IMR-90 (cell line): ENCODE measurements around the gene RPS6KA4. TPM values are rescaled to one million over a fixed set of nuclear protein-coding genes. Genes with fewer than 3 reads are reported as not detected.

Experiments
- ATAC-seq: fragments of 200-7000 bp; cut with Tn5 transposase; 2 replicates; pipeline ENCODE4 v1.9.1; 2020; ENCODE audit warnings: low read depth, mild to moderate bottlenecking, moderate library complexity
- BruUV-seq: library from RNA; stranded (reverse); fragments of 400-500 nt; replicated peaks from 2 replicates; lab custom pipeline; 2021; lab: Mats Ljungman, UMichigan
- CTCF ChIA-PET: fragments of 300-600 bp; formaldehyde crosslinking; extraction: SDS; loops from one replicate; lab custom pipeline; 2021; ENCODE audit warnings: antibody characterized with exemption; lab: Yijun Ruan, JAX
- POLR2A ChIA-PET: fragments of 300-600 bp; sonication (Branson Sonifier 250); formaldehyde crosslinking; loops from one replicate; lab custom pipeline; 2022; ENCODE audit warnings: antibody characterized with exemption; ENCODE audit not compliant: unreplicated experiment; lab: Charles Lee
- DNase-seq: peaks from one replicate; pipeline ENCODE4 v3.0.0; 2013
- H2AFZ ChIP-seq: replicated peaks from 2 replicates; pipeline ENCODE3; 2013; ENCODE audit warnings: low read length, mild to moderate bottlenecking; ENCODE audit not compliant: poor library complexity
- H2AK5ac ChIP-seq: 2 replicates; pipeline ENCODE4 v1.6.1; 2013; ENCODE audit warnings: low read depth, low read length, inconsistent platforms
- H2AK9ac ChIP-seq: replicated peaks from 2 replicates; pipeline ENCODE3; 2013; ENCODE audit warnings: mild to moderate bottlenecking, low read depth, low read length, moderate library complexity; ENCODE audit not compliant: poor library complexity
- H2BK120ac ChIP-seq: 2 replicates; pipeline ENCODE4 v1.6.1; 2013; ENCODE audit warnings: low read depth, low read length, inconsistent platforms
- H2BK15ac ChIP-seq: 3 replicates; pipeline ENCODE4 v1.6.1; 2013; ENCODE audit warnings: low read depth, low read length, inconsistent platforms
- H2BK20ac ChIP-seq: 2 replicates; pipeline ENCODE4 v1.6.1; 2013; ENCODE audit warnings: low read depth, mild to moderate bottlenecking, inconsistent platforms, low read length, moderate library complexity
- H2BK5ac ChIP-seq: 2 replicates; pipeline ENCODE4 v1.6.1; 2013; ENCODE audit warnings: mild to moderate bottlenecking, low read depth, low read length, inconsistent platforms; ENCODE audit not compliant: poor library complexity, severe bottlenecking
- H3K14ac ChIP-seq: replicated peaks from 2 replicates; pipeline ENCODE4 v1.6.1; 2013; ENCODE audit warnings: low read depth, low read length, inconsistent platforms
- H3K18ac ChIP-seq: 2 replicates; pipeline ENCODE4 v1.6.1; 2013; ENCODE audit warnings: low read depth, low read length, control low read depth
- H3K23ac ChIP-seq: 2 replicates; pipeline ENCODE4 v1.6.1; 2013; ENCODE audit warnings: low read depth, low read length, inconsistent platforms
- H3K27ac ChIP-seq: 2 replicates; pipeline ENCODE4 v1.5.1; 2013; ENCODE audit warnings: mild to moderate bottlenecking, control low read depth, low read length; ENCODE audit not compliant: insufficient read depth
- H3K27me3 ChIP-seq: 2 replicates; pipeline ENCODE4 v1.6.1; 2013; ENCODE audit warnings: low read length; ENCODE audit not compliant: control insufficient read depth, insufficient read depth
- H3K36me3 ChIP-seq: 2 replicates; pipeline ENCODE4 v1.6.1; 2013; ENCODE audit warnings: low read length, mixed read lengths; ENCODE audit not compliant: control insufficient read depth, insufficient read depth
- H3K4ac ChIP-seq: 2 replicates; pipeline ENCODE4 v1.6.1; 2013; ENCODE audit warnings: low read depth, low read length, inconsistent platforms
- H3K4me1 ChIP-seq: 2 replicates; pipeline ENCODE4 v1.6.1; 2013; ENCODE audit warnings: low read length, mixed read lengths; ENCODE audit not compliant: control insufficient read depth, insufficient read depth
- H3K4me2 ChIP-seq: 2 replicates; pipeline ENCODE4 v1.6.1; 2013; ENCODE audit warnings: low read depth, mild to moderate bottlenecking, control low read depth, low read length, moderate library complexity
- H3K4me3 ChIP-seq: 2 replicates; pipeline ENCODE4 v1.5.1; 2013; ENCODE audit warnings: low read depth, mild to moderate bottlenecking, control low read depth, low read length, moderate library complexity; ENCODE audit not compliant: insufficient read depth
- H3K56ac ChIP-seq: 2 replicates; pipeline ENCODE4 v1.6.1; 2013; ENCODE audit warnings: low read length, inconsistent platforms; ENCODE audit not compliant: insufficient read depth; ENCODE audit errors: extremely low read depth
- H3K79me1 ChIP-seq, 2 experiments: 2 replicates each; pipeline ENCODE4 v1.6.1; 2013; ENCODE audit warnings: low read length in 2 of 2, inconsistent platforms in 1 of 2, low read depth in 1 of 2
- H3K9ac ChIP-seq: 2 replicates; pipeline ENCODE4 v1.6.1; 2013; ENCODE audit warnings: low read depth, low read length, control low read depth
- H3K9me1 ChIP-seq: 2 replicates; pipeline ENCODE4 v1.6.1; 2013; ENCODE audit warnings: low read length, inconsistent platforms; ENCODE audit not compliant: insufficient read depth
- H3K9me3 ChIP-seq: 2 replicates; pipeline ENCODE4 v1.6.1; 2013; ENCODE audit warnings: low read length; ENCODE audit not compliant: control insufficient read depth, insufficient read depth
- H4K20me1 ChIP-seq: 2 replicates; pipeline ENCODE4 v1.6.1; 2013; ENCODE audit warnings: low read length, inconsistent platforms; ENCODE audit not compliant: insufficient read depth
- H4K5ac ChIP-seq: 2 replicates; pipeline ENCODE4 v1.6.1; 2013; ENCODE audit warnings: mild to moderate bottlenecking, low read depth, low read length, control low read depth
- H4K8ac ChIP-seq, 2 experiments: 2 replicates each; pipeline ENCODE4 v1.6.1; 2013; ENCODE audit warnings: low read depth in 2 of 2, low read length in 2 of 2, control low read depth in 1 of 2, inconsistent platforms in 1 of 2
- H4K91ac ChIP-seq: 2 replicates; pipeline ENCODE4 v1.6.1; 2013; ENCODE audit warnings: low read depth, low read length, inconsistent platforms; ENCODE audit not compliant: insufficient read depth
- CEBPB ChIP-seq: IDR thresholded peaks from 2 replicates; pipeline ENCODE4 v1.6.1; 2012; ENCODE audit warnings: low read depth, low read length, improper control_type of control experiment
- CHD1 ChIP-seq: IDR thresholded peaks from 2 replicates; pipeline ENCODE4 v1.6.1; 2012; ENCODE audit warnings: low read depth, low read length, improper control_type of control experiment
- FOS ChIP-seq: fragments of 150-350 bp; IDR thresholded peaks from 2 replicates; pipeline ENCODE4 v1.6.1; 2016; ENCODE audit warnings: low read depth, low read length
- MAFK ChIP-seq: IDR thresholded peaks from 2 replicates; pipeline ENCODE4 v1.6.1; 2012; ENCODE audit warnings: low read depth, low read length, improper control_type of control experiment
- MXI1 ChIP-seq: IDR thresholded peaks from 2 replicates; pipeline ENCODE4 v1.6.1; 2012; ENCODE audit warnings: low read depth, mild to moderate bottlenecking, low read length, moderate library complexity, borderline replicate concordance
- NFE2L2 ChIP-seq: fragments of 150-350 bp; IDR thresholded peaks from 2 replicates; pipeline ENCODE4 v1.6.1; 2016; ENCODE audit warnings: low read depth, mild to moderate bottlenecking, low read length
- POLR2A ChIP-seq: IDR thresholded peaks from 2 replicates; pipeline ENCODE4 v1.6.1; 2012; ENCODE audit warnings: mild to moderate bottlenecking, low read depth, low read length
- RCOR1 ChIP-seq: IDR thresholded peaks from 2 replicates; pipeline ENCODE4 v1.6.1; 2012; ENCODE audit warnings: mild to moderate bottlenecking, low read length, improper control_type of control experiment; ENCODE audit not compliant: insufficient replicate concordance
- RFX5 ChIP-seq: IDR thresholded peaks from 2 replicates; pipeline ENCODE4 v1.8.0; 2012; ENCODE audit warnings: low read depth, mild to moderate bottlenecking, low read length, moderate library complexity
- SMC3 ChIP-seq: fragments of 150-350 bp; IDR thresholded peaks from 2 replicates; pipeline ENCODE4 v1.6.1; 2016; ENCODE audit warnings: low read depth, mild to moderate bottlenecking, antibody characterized with exemption, low read length, moderate library complexity
- USF2 ChIP-seq: fragments of 150-350 bp; IDR thresholded peaks from 2 replicates; pipeline ENCODE4 v1.6.1; 2017; ENCODE audit warnings: mild to moderate bottlenecking, antibody characterized with exemption, low read length, low read depth
- WGBS, 2 experiments: methylation state at CpG; one replicate each; pipeline versions ENCODE4 v1.1.5 to v1.1.7; 2013; ENCODE audit warnings: missing lambda C conversion rate in 2 of 2; ENCODE audit not compliant: insufficient read length in 1 of 2; ENCODE audit errors: extremely low coverage in 2 of 2; 5-methylcytosine and 5-hydroxymethylcytosine counted together
- dilution Hi-C: fragments of 300-500 bp; cut with HindIII; formaldehyde crosslinking; loops from one replicate; pipeline ENCODE4 v1.14.3; 2018; ENCODE audit warnings: low sequenced_read_pairs; ENCODE audit not compliant: unreplicated experiment
- in situ Hi-C: fragments of 300-500 bp; cut with MboI; formaldehyde crosslinking; loops from 3 replicates; pipeline ENCODE4 v1.14.3; 2019; ENCODE audit warnings: low sequenced_read_pairs, inconsistent platforms, mixed read lengths
- intact Hi-C: fragments of 100-400 bp; cut with micrococcal nuclease; formaldehyde crosslinking; loops from 2 replicates; pipeline ENCODE4 v1.10.0; 2022
- polyA plus RNA-seq, 3 experiments: library from polyadenylated mRNA; depleted of rRNA; stranded (reverse); fragments of >200 nt; gene quantifications; 2 replicates each; pipeline ENCODE4 v1.2.3, GENCODE V29; 2012; ENCODE audit warnings: low replicate concordance in 1 of 3
- total RNA-seq: library from RNA; depleted of rRNA; stranded (reverse); fragments of >200 nt; gene quantifications from 2 replicates; pipeline ENCODE4 v1.2.3, GENCODE V29; 2012
- TF ChIP-seq, protein P1 (sequence below): fragments of 150-350 bp; IDR thresholded peaks from 2 replicates; pipeline ENCODE4 v1.6.1; 2016; ENCODE audit warnings: low read depth, mild to moderate bottlenecking, low read length, moderate library complexity, borderline replicate concordance

RPS6KA4 gene
- total and polyA plus RNA-seq, 2 of the 4 experiments (the other 2 are of a cell fraction), result 38.8 to 52.9 TPM

- 0 out of 2 replicates have a peak, but pooled peaks cover 2% of the 10 kb centered on the region for H3K9me3 ChIP-seq
- DNase-seq (no peak), ATAC-seq (no peak)
- H3K4me2 ChIP-seq, result no peak overlapping the region
- no peak overlapping the region for H3K9ac ChIP-seq
- H2BK15ac ChIP-seq, result no peak overlapping the region
- BruUV-seq, result no TSS peak
- TF ChIP-seq SMC3 (no peak), MAFK (no peak), POLR2A (no peak), RFX5 (no peak), FOS (no peak), NFE2L2 (no peak), CEBPB (no peak), RCOR1 (no peak), MXI1 (no peak), USF2 (no peak), CHD1 (no peak)
- TF ChIP-seq, protein P1, sequence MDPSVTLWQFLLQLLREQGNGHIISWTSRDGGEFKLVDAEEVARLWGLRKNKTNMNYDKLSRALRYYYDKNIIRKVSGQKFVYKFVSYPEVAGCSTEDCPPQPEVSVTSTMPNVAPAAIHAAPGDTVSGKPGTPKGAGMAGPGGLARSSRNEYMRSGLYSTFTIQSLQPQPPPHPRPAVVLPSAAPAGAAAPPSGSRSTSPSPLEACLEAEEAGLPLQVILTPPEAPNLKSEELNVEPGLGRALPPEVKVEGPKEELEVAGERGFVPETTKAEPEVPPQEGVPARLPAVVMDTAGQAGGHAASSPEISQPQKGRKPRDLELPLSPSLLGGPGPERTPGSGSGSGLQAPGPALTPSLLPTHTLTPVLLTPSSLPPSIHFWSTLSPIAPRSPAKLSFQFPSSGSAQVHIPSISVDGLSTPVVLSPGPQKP, result no peak
- no peak overlapping the region for H3K56ac ChIP-seq
- no peaks in the 10 kb centered on the region for H4K20me1 ChIP-seq
- no peak overlapping the region for H4K91ac ChIP-seq
- no peak overlapping the region for H2AK5ac ChIP-seq
- intact Hi-C loops (no loop called here), in situ Hi-C loops (no loop called here), dilution Hi-C loops (no loop called here)
- no peak overlapping the region for H2BK5ac ChIP-seq
- H3K36me3 ChIP-seq, result peaks cover 8% of the 10 kb centered on the region; the same call in 1 of the 2 replicates
- no peak overlapping the region for H4K8ac ChIP-seq
- CTCF ChIA-PET, result no interaction called here
- H3K27me3 ChIP-seq, result no peaks in the 10 kb centered on the region; the same call in 1 of the 2 replicates
- no peak overlapping the region for H3K23ac ChIP-seq
- H2AK9ac ChIP-seq, result no peak overlapping the region
- no peak overlapping the region for H3K18ac ChIP-seq
- H3K14ac ChIP-seq, result no peak overlapping the region
- H3K27ac ChIP-seq, result no peak overlapping the region
- WGBS, 2 experiments, result no CpG with 5 or more reads among the region's 2 CpGs
- H2AFZ ChIP-seq, result no peak overlapping the region
- H2BK120ac ChIP-seq, result no peak overlapping the region
- peaks cover 8% of the 10 kb centered on the region for H3K9me1 ChIP-seq
- peaks cover 11% of the 10 kb centered on the region for H3K4me1 ChIP-seq
- H4K5ac ChIP-seq, result no peak overlapping the region
- no peak overlapping the region for H3K4ac ChIP-seq
- POLR2A ChIA-PET, result no interaction called here
- no peaks in the 10 kb centered on the region for H3K79me1 ChIP-seq
- H2BK20ac ChIP-seq, result no peak overlapping the region
- H3K4me3 ChIP-seq, result no peak overlapping the region
Measured at GRCh38 chr11:64327375-64327774, 31.6 kb upstream of the RPS6KA4 start.
